MCF 10A (cell line): ENCODE measurements around the gene CSMD2. TPM values are rescaled to one million over a fixed set of nuclear protein-coding genes. Genes with fewer than 3 reads are reported as not detected.
A peak's percentile ranks its signal among the peaks of the same experiment; 100 is the strongest.
"Not testable (repeated sequence)": the region's sequence is repeated elsewhere in the genome, so short reads cannot be mapped to it uniquely, and the experiment has no call there.

Experiments used
- BruUV-seq: library from RNA; stranded (reverse); fragments of 400-500 nt; replicated peaks from 2 replicates; lab custom pipeline; 2021; lab: Mats Ljungman, UMichigan
- CTCF ChIA-PET: fragments of 300-600 bp; sonication (Branson Sonifier 250); formaldehyde crosslinking; extraction: SDS; loops from one replicate; lab custom pipeline; 2021; ENCODE audit warnings: antibody characterized with exemption, inconsistent platforms; lab: Yijun Ruan, JAX
- POLR2A ChIA-PET: fragments of 300-600, 350-650 bp; sonication (Branson Sonifier 250); formaldehyde crosslinking; extraction: SDS; loops from one replicate; lab custom pipeline; 2020; ENCODE audit warnings: antibody characterized with exemption, inconsistent platforms; lab: Yijun Ruan, JAX
- DNase-seq: peaks from one replicate; pipeline ENCODE4 v3.0.0-alpha.2; 2018; ENCODE audit not compliant: unreplicated experiment
- H3K27ac Mint-ChIP-seq: one replicate; pipeline ENCODE4 v1.8.0; 2022; ENCODE audit warnings: mild to moderate bottlenecking, low read depth, mixed read lengths; ENCODE audit not compliant: unreplicated experiment
- H3K27me3 Mint-ChIP-seq: one replicate; pipeline ENCODE4 v1.8.0; 2022; ENCODE audit warnings: mixed read lengths; ENCODE audit not compliant: insufficient read depth, unreplicated experiment
- H3K36me3 Mint-ChIP-seq: one replicate; pipeline ENCODE4 v1.8.0; 2022; ENCODE audit warnings: mild to moderate bottlenecking, moderate library complexity, mixed read lengths; ENCODE audit not compliant: insufficient read depth, unreplicated experiment
- H3K4me1 Mint-ChIP-seq: one replicate; pipeline ENCODE4 v1.8.0; 2022; ENCODE audit warnings: mixed read lengths; ENCODE audit not compliant: insufficient read depth, unreplicated experiment
- H3K4me3 Mint-ChIP-seq: one replicate; pipeline ENCODE4 v1.8.0; 2022; ENCODE audit warnings: mild to moderate bottlenecking, moderate library complexity, mixed read lengths; ENCODE audit not compliant: unreplicated experiment
- H3K9me3 Mint-ChIP-seq: one replicate; pipeline ENCODE4 v1.8.0; 2022; ENCODE audit warnings: mixed read lengths; ENCODE audit not compliant: unreplicated experiment
- intact Hi-C: fragments of 100-400 bp; cut with micrococcal nuclease; formaldehyde crosslinking; loops from 2 replicates; pipeline ENCODE4 v1.14.1; 2022
- total RNA-seq: library from RNA; stranded (reverse); gene quantifications from 2 replicates; pipeline ENCODE4 v1.2.3, GENCODE V29; 2022
- TF ChIP-seq, protein P1 (sequence below): fragments of 200-600 bp; IDR thresholded peaks from one replicate; pipeline ENCODE4 v1.8.0; 2022; ENCODE audit warnings: antibody characterized with exemption, mild to moderate bottlenecking; ENCODE audit not compliant: unreplicated experiment

Gene CSMD2
- total RNA-seq, 1 experiment from 2014 or later, result not detected

DNA sequence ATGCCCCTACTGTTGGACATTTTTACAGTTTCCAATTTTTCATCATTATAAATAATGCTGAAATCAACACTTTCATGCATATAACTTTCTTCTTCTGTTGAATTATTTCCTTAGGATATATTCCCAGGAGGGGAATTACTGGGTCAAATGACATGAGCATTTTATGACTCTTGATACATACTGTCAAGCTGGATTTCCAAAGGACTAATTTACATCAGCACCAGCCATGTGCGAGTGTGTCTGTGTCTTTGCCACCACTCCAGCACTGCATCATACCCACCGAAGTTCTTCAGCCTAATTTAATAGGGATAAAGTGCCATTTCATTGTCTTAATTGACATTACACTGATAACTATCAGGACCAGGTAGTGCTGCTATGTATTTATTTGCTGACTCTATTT is 146.7 kb downstream of the CSMD2 start:
- TF ChIP-seq, protein P1, sequence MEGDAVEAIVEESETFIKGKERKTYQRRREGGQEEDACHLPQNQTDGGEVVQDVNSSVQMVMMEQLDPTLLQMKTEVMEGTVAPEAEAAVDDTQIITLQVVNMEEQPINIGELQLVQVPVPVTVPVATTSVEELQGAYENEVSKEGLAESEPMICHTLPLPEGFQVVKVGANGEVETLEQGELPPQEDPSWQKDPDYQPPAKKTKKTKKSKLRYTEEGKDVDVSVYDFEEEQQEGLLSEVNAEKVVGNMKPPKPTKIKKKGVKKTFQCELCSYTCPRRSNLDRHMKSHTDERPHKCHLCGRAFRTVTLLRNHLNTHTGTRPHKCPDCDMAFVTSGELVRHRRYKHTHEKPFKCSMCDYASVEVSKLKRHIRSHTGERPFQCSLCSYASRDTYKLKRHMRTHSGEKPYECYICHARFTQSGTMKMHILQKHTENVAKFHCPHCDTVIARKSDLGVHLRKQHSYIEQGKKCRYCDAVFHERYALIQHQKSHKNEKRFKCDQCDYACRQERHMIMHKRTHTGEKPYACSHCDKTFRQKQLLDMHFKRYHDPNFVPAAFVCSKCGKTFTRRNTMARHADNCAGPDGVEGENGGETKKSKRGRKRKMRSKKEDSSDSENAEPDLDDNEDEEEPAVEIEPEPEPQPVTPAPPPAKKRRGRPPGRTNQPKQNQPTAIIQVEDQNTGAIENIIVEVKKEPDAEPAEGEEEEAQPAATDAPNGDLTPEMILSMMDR, result no peak
- Mint-ChIP-seq H3K27me3 (no peaks in the 10 kb centered on the region), H3K4me3 (no peak overlapping the region), H3K4me1 (no peaks in the 10 kb centered on the region), H3K36me3 (no peaks in the 10 kb centered on the region), H3K9me3 (peaks cover 33% of the 10 kb centered on the region), H3K27ac (no peak overlapping the region)
- ChIA-PET CTCF (no interaction called here), POLR2A (no interaction called here)
- intact Hi-C loops, result no loop called here
- DNase-seq, result no peak
- no TSS peak for BruUV-seq

DNA sequence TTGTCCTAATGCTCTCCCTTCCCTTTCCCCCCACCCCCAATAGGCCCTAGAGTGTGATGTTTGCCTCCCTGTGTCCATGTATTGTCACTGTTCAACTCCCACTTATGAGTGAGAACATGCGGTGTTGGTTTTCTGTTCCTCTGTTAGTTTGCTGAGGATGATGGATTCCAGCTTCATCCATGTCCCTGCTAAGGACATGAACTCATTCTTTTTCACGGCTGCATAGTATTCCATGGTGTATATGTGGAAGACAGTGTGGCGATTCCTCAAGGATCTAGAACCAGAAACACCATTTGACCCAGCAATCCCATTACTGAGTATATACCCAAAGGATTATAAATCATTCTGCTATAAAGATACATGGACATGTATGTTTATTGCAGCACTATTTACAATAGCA is 148.7 kb downstream of the CSMD2 start:
- H3K9me3 Mint-ChIP-seq, result peaks cover 32% of the 10 kb centered on the region
- CTCF ChIA-PET, H3K4me3 Mint-ChIP-seq, H3K36me3 Mint-ChIP-seq, H3K27me3 Mint-ChIP-seq, H3K27ac Mint-ChIP-seq, DNase-seq, H3K4me1 Mint-ChIP-seq, intact Hi-C loops, BruUV-seq, POLR2A ChIA-PET: not testable (repeated sequence)

DNA sequence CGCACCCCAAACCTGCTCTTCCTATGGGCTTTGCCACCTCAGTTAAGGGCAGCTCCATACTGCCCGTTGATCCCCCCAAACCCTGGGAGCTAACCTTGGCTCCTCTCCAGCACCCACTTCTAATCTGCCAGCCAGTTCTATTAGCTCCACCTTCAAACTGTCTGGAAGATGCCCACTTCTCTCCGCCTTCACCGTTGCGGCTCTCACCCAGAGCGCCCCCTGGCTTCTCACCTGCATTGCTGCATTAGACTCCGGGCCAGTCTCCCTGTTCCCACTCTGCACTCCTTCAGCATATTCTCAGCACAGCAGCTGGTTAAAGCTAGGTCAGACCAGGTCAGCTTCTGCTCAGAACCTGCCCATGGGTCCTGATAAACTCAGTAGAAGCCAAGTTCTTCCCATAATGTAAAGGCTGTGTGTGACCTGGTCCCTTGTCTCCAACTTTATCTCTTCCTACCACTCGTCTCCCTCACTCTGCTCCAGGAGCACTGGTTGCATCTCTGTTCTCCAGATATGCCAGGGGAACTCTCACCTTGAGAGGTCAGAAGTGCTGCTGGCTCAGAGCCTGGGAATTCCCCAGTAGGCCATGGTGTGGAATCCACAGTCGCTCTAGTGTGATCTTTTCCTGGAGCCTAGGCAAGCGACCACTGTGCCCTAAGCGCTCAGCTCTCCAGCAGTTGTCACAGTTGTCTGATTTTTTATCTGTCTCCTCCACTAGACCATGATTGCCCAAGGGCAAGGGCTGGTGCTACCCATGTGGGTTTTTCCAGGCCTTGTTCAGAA is 150.9 kb downstream of the CSMD2 start:
- no peak overlapping the region for H3K4me3 Mint-ChIP-seq
- H3K36me3 Mint-ChIP-seq, result no peaks in the 10 kb centered on the region
- no TSS peak for BruUV-seq
- H3K27ac Mint-ChIP-seq, result no peak overlapping the region
- H3K9me3 Mint-ChIP-seq, result peaks cover 35% of the 10 kb centered on the region
- DNase-seq, result peak; percentile 5
- POLR2A ChIA-PET, result interaction anchor here (0.7 kb wide), 1 partner anchor 23 kb away, joined by 3 read pairs; no protein-coding TSS in a partner anchor
- CTCF ChIA-PET, result interaction anchor here (0.7 kb wide), 2 partner anchors 12 to 309 kb away, joined by 3 read pairs; no protein-coding TSS in a partner anchor
- intact Hi-C loops, result no loop called here
- TF ChIP-seq, protein P1, result no peak
- H3K27me3 Mint-ChIP-seq, result no peaks in the 10 kb centered on the region
- no peaks in the 10 kb centered on the region for H3K4me1 Mint-ChIP-seq

DNA sequence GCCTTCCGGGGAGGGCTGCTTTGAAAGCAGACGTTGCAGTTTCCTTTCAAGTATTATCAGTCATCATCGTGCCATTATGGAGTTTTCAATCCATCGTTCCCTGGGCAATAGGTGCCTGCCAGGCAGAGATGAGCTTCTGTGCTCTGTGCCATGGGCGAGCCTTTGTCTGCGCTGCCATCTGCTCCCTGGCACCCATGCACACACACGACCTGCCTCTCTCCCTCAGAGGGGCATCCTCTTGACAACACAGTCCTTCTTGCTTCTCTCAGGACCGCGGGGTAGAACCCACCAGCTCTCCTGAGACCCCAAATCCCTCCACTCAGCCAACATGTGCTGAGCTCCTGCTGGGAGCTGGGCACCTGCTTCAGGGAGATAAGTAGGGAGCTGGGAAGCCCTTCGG is 151.9 kb downstream of the CSMD2 start:
- Mint-ChIP-seq H3K4me1 (no peaks in the 10 kb centered on the region), H3K36me3 (no peaks in the 10 kb centered on the region), H3K9me3 (peaks cover 34% of the 10 kb centered on the region), H3K27me3 (no peaks in the 10 kb centered on the region), H3K4me3 (no peak overlapping the region), H3K27ac (no peak overlapping the region)
- ChIA-PET CTCF (no interaction called here), POLR2A (no interaction called here)
- DNase-seq, result no peak
- TF ChIP-seq, protein P1, result no peak
- no TSS peak for BruUV-seq
- intact Hi-C loops, result no loop called here
